NT2/D1 (cell line): ENCODE measurements around the gene EIF4G1.

ENCODE experiments used
- DNase-seq: peaks from one replicate; pipeline ENCODE4 v3.0.0-alpha.2; 2011; ENCODE audit warnings: low read depth, low spot score
- H3K27me3 ChIP-seq: 2 replicates; pipeline ENCODE4 v1.6.0; 2011; ENCODE audit warnings: mild to moderate bottlenecking; ENCODE audit not compliant: insufficient read length, insufficient read depth
- H3K36me3 ChIP-seq: 2 replicates; pipeline ENCODE4 v1.6.1; 2011; ENCODE audit warnings: mild to moderate bottlenecking, low read length, mixed read lengths; ENCODE audit not compliant: insufficient read depth, insufficient read length
- H3K4me1 ChIP-seq: 2 replicates; pipeline ENCODE4 v1.5.1; 2011; ENCODE audit not compliant: insufficient read depth, insufficient read length
- H3K4me3 ChIP-seq: 2 replicates; pipeline ENCODE4 v1.5.1; 2011; ENCODE audit warnings: low read depth; ENCODE audit not compliant: insufficient read length
- H3K9ac ChIP-seq: 2 replicates; pipeline ENCODE4 v1.6.0; 2011; ENCODE audit warnings: low read depth; ENCODE audit not compliant: insufficient read length
- H3K9me3 ChIP-seq: 2 replicates; pipeline ENCODE4 v1.5.1; 2011; ENCODE audit warnings: mild to moderate bottlenecking, low read length; ENCODE audit not compliant: insufficient read depth
- SUZ12 ChIP-seq: IDR thresholded peaks from 2 replicates; pipeline ENCODE4 v1.6.1; 2011; ENCODE audit not compliant: insufficient read length, insufficient read depth; ENCODE audit errors: extremely low read depth
- YY1 ChIP-seq: IDR thresholded peaks from 2 replicates; pipeline ENCODE4 v1.6.1; 2011; ENCODE audit not compliant: insufficient read length, insufficient read depth
- ZNF274 ChIP-seq: IDR thresholded peaks from 2 replicates; pipeline ENCODE4 v1.6.1; 2011; ENCODE audit warnings: mild to moderate bottlenecking, low read depth, low read length

EIF4G1 gene

DNA sequence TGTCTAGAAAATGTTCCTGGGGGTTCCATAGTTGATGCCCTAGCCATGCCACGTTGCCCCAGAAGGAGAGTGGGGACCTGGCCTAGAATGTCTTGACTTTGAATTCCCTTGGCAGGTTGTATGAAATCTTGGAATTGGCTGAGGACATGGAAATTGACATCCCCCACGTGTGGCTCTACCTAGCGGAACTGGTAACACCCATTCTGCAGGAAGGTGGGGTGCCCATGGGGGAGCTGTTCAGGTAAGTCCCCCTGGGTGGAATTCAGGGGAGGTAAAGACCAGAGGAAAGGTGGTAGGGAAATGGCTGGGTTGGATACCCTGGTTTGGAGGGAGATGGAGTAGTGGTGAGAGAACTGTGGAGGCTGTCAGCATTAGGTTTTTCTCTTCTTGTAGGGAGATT is 14.1 kb downstream of the EIF4G1 start:
- H3K27me3 ChIP-seq = no peaks in the 10 kb centered on the region
- no peak for DNase-seq
- no peaks in the 10 kb centered on the region for H3K9me3 ChIP-seq
- H3K4me3 ChIP-seq = no peak overlapping the region
- no peak overlapping the region for H3K9ac ChIP-seq
- H3K4me1 ChIP-seq = peaks cover 3% of the 10 kb centered on the region
- TF ChIP-seq SUZ12 (no peak), YY1 (no peak), ZNF274 (no peak)
- H3K36me3 ChIP-seq = peaks cover 94% of the 10 kb centered on the region

DNA sequence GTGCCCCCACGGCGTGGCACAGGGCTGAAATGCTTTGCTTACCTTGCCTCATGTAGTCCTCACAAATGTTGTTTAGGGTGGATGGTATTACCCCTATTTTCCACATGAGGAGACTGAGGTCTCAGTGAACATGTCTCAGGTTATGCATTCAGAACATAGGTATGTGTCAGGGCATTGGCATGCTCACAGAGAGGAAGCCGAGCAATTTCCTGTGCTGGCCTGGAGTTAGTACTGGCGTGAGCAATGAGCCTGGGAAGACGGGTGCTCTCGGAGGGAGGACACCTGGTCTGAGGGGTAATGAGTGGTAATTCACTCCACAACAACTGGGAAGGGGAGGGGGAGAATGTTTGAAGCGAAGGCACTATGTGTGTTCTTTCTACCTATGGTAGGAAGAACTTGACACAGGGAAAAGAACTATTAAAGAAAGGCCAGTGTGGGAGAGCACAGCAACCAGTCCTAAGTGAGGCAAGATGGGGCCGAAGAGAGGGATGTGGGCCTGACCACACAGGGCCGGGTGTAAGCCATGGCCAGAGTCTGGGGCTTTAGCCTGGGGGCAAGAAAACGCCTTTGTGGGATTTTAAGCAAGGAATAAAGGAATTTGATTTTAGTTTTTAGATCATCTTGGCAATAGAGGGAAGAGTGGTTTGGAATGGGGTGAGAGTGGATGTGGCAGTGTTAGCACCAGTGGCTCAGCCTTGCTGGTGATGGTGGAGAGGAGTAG is 18.1 kb downstream of the EIF4G1 start:
- Histone ChIP-seq H3K9me3 (no peaks in the 10 kb centered on the region), H3K27me3 (no peaks in the 10 kb centered on the region), H3K4me1 (peaks cover 9% of the 10 kb centered on the region), H3K4me3 (no peak overlapping the region), H3K9ac (no peak overlapping the region), H3K36me3 (peaks cover 82% of the 10 kb centered on the region)
- TF ChIP-seq ZNF274 = no peak
- no peak for TF ChIP-seq YY1
- no peak for TF ChIP-seq SUZ12
- DNase-seq = no peak

DNA sequence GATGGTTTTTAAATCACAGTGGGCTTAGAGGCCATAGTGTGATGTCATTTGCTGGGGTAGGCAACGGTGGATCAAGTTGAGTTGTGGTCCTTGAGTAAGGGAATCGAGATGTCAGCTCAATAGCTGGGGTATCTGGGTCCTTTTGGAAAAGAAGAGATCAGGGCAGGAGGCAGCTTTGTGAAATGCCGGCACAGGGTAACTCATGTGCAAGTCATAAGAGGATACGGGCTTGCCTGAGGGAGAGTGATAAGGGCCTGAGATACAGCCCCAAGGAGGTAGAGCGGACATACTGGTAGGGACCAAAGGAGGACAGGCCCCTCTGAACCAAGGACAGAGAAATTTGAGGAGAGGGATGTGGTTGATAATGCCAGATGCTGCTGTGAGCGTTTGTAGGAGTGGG is 18.8 kb downstream of the EIF4G1 start:
- TF ChIP-seq SUZ12 = no peak
- no peak for TF ChIP-seq ZNF274
- TF ChIP-seq YY1 = no peak
- H3K4me1 ChIP-seq = peaks cover 11% of the 10 kb centered on the region

DNA sequence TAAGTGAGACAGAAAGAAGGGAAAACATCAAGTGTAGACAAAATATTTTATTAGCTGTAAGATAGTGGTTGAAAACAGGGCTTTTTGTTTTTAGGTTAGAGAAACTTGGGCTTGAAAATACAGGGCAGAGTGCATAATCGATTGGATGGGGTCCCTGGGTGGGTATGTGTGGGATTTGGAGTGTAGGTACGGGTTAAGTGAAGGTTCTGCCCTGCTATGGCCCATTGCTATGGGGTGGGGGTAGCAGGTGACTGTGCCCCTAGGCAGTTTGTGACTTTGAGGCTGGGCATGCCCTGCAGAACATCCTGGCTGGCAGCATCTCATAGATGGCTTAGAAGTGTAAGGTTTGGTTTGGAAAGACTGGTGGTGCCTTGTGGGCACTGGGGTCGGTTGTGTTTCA is 19.3 kb downstream of the EIF4G1 start:
- no peak for DNase-seq
- Histone ChIP-seq H3K4me3 (no peak overlapping the region), H3K9ac (no peak overlapping the region), H3K4me1 (peaks cover 11% of the 10 kb centered on the region), H3K27me3 (no peaks in the 10 kb centered on the region), H3K36me3 (peaks cover 81% of the 10 kb centered on the region), H3K9me3 (no peaks in the 10 kb centered on the region)
- no peak for TF ChIP-seq ZNF274
- no peak for TF ChIP-seq SUZ12
- no peak for TF ChIP-seq YY1

More for the DNA sequence above, 18.8 kb downstream of the EIF4G1 start:
- DNase-seq = no peak
- Histone ChIP-seq H3K27me3 (no peaks in the 10 kb centered on the region), H3K36me3 (peaks cover 81% of the 10 kb centered on the region), H3K4me3 (no peak overlapping the region), H3K9me3 (no peaks in the 10 kb centered on the region), H3K9ac (no peak overlapping the region)

DNA sequence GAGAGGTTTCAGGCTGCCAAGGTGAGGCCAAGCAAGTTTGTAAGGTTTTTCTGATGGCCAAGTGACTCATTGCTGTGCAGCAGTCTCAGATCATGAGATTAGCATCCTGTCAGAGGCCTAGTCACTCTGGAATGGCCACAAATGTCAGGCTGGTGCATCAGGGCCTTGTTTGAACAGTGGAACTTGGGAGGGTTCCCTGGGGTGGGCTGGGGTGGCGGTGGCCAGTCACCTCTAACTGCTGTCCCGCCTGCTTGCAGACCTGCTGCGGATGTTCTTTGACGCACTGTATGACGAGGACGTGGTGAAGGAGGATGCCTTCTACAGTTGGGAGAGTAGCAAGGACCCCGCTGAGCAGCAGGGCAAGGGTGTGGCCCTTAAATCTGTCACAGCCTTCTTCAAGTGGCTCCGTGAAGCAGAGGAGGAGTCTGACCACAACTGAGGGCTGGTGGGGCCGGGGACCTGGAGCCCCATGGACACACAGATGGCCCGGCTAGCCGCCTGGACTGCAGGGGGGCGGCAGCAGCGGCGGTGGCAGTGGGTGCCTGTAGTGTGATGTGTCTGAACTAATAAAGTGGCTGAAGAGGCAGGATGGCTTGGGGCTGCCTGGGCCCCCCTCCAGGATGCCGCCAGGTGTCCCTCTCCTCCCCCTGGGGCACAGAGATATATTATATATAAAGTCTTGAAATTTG is 20.2 kb downstream of the EIF4G1 start:
- Histone ChIP-seq H3K9me3 (no peaks in the 10 kb centered on the region), H3K36me3 (peaks cover 74% of the 10 kb centered on the region), H3K27me3 (no peaks in the 10 kb centered on the region), H3K4me3 (no peak overlapping the region), H3K4me1 (peaks cover 16% of the 10 kb centered on the region), H3K9ac (no peak overlapping the region)
- no peak for DNase-seq
- TF ChIP-seq YY1 = no peak
- no peak for TF ChIP-seq ZNF274
- no peak for TF ChIP-seq SUZ12

DNA sequence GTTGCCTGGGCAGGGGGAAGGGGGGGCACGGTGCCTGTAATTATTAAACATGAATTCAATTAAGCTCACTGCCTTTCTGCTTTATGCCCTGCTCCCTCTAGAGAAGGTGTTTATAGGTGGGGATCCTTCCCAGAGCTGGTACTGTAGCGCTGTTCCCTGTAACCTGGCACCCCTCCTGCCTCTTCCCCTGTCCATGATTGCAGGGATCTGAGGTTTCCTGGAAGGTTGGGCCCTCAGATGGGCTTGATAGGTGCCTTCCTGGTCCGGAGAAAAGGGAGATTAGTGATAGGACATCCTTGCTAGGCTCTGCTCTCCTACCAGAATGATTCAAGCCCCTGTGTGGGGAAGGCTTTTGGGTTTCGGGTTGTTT is 20.9 kb downstream of the EIF4G1 start:
- Histone ChIP-seq H3K4me3 (no peak overlapping the region), H3K9ac (peak overlapping the region; percentile 74), H3K36me3 (peaks cover 68% of the 10 kb centered on the region), H3K27me3 (no peaks in the 10 kb centered on the region), H3K9me3 (no peaks in the 10 kb centered on the region), H3K4me1 (peaks cover 16% of the 10 kb centered on the region)
- DNase-seq = no peak
- TF ChIP-seq SUZ12 (no peak), YY1 (no peak), ZNF274 (no peak)

DNA sequence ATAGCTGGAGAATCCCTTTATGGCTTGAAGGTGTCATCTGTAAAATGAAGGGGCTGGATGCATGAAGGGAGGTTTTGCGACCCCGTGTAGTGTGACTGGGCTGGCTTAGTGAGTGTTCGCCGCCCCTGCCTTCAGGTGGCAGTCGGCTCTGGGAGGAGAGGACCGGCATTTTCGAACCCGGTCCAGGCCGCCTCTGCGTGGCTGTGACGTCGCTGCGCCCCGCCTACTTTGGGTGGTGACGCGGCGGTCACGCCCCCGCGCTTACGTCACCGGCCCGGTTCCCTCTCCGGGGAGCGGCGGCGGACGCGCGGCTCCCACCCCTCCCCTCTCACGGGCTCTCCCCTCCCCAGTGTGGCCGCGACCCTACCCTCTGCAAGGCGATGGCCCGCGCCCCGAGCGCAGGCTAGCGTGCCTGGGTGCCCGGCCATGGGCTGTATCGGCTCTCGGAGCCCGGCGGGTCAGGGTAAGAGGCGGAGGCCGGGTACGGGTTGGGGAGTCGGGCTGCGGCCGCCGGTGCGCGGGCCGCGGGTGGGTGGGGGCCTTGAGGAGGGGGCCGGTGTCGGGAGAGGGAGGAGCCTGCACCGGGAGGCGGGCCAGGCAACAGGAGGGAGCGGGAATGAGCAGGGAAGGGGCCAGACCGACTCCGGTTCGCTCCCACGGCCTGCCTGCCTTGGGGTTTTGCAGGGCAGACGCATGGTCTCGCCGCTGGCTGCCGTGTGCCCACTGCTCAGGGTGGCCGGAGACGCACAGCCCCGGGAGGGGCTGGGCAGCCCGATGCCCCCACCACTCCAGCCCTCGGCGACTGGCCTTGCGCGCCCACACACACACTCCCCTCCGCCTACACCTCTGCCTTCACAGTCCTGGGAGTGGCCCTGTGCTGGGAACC is 21.5 kb downstream of the EIF4G1 start:
- peaks cover 16% of the 10 kb centered on the region for H3K4me1 ChIP-seq
- peak; percentile 85 for DNase-seq

More for the DNA sequence above, 21.5 kb downstream of the EIF4G1 start:
- Histone ChIP-seq H3K36me3 (peaks cover 69% of the 10 kb centered on the region), H3K4me3 (peak overlapping the region; percentile 90), H3K9ac (peak overlapping the region; percentile 96), H3K9me3 (no peaks in the 10 kb centered on the region), H3K27me3 (no peaks in the 10 kb centered on the region)
- no peak for TF ChIP-seq SUZ12
- TF ChIP-seq ZNF274 = no peak
- no peak for TF ChIP-seq YY1
